ENCODE measurements around the gene C18orf63. TPM values are rescaled to one million over a fixed set of nuclear protein-coding genes. Genes with fewer than 3 reads are reported as not detected.

C18orf63 gene
- total and polyA plus RNA-seq, 2 donors (not counting 3 experiments of a cell fraction or from before 2014, with no cell fraction given): not detected

DNA sequence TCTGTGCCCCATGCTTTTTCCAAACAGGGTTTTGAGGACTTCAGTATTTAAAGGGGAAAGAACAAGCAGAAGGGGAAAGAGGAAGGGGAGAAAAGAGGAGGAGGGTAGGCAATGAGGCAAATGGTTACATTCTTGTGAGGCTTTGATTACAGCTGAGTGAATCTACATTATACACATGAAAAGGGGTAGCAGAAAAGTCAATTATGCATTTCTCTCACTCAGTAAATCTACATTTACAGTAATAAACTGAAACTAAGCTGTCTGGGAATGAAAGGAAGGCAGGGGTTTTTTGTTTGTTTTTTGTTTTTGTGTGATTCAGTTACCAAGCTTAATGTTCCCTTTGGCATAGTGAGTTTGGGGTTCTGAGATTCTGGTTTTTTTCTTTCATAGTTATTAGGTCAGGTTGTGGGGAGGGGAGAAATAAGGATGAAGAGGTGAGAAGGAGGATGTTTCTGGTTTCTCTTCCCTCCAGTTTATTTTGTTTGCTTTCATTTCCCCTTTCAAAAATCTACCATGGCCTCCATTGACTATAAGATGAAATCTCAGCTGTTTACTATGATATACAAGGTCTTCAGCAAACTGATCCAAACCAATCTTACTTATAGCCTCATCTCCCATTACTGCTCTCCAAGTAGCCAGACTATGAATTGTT is 18.7 kb downstream of the C18orf63 start:
- FAIRE-seq (no peak), DNase-seq (ENCODE audit: low read depth, low spot score) (no peak)
- H4K20me1 ChIP-seq (replicated peaks; ENCODE audit: control insufficient read depth, extremely low read depth, insufficient read depth, low read length): no peaks in the 10 kb centered on the region
- BruUV-seq (replicated peaks): no TSS peak
- no peak overlapping the region for H3K27ac ChIP-seq (ENCODE audit: insufficient read depth, low read depth, low read length)
- H3K36me3 ChIP-seq (ENCODE audit: control insufficient read depth in 2 of 2, extremely low read depth in 1 of 2, insufficient read depth in 2 of 2, low read length in 2 of 2): no peaks in the 10 kb centered on the region
- intact Hi-C loops (cut with micrococcal nuclease) (no loop called here), dilution Hi-C loops (cut with MboI; ENCODE audit: extremely low pct_ligation_motif_present, low sequenced_read_pairs) (no loop called here)
- no peaks in the 10 kb centered on the region for H3K9me1 ChIP-seq (replicated peaks; ENCODE audit: control insufficient read depth, extremely low read depth, insufficient read depth, low read length)
- no peak overlapping the region for H3K9ac ChIP-seq (replicated peaks; ENCODE audit: extremely low read depth, insufficient read depth, low read length)
- H2AFZ ChIP-seq (ENCODE audit: low read depth, low read length): no peak overlapping the region
- H3K9me3 ChIP-seq (replicated peaks; ENCODE audit: control insufficient read depth, insufficient read depth, low read length): no peaks in the 10 kb centered on the region
- POLR2A ChIA-PET: no interaction called here
- CTCF ChIA-PET: interaction anchor here (1.7 kb wide), 1 partner anchor 8 kb away, joined by 7 read pairs; no protein-coding TSS in a partner anchor
- H3K4me1 ChIP-seq (ENCODE audit: control insufficient read depth, extremely low read depth, insufficient read depth, low read length): no peaks in the 10 kb centered on the region
- peaks cover 0 to 10% of the 10 kb centered on the region in 2 experiments for H3K27me3 ChIP-seq (ENCODE audit: control insufficient read depth in 2 of 2, insufficient read depth in 2 of 2, low read length in 2 of 2)
- no peaks in the 10 kb centered on the region for H3K79me2 ChIP-seq (ENCODE audit: control insufficient read depth, insufficient read depth, low read length)
- no peak for TF ChIP-seq GATA2 (IDR thresholded peaks at IDR 0.05; ENCODE audit: insufficient read depth, insufficient read length, low read depth, low read length)
- no peak for TF ChIP-seq MYC (IDR thresholded peaks at IDR 0.05; ENCODE audit: low read depth, low read length)
- TF ChIP-seq, protein P1, sequence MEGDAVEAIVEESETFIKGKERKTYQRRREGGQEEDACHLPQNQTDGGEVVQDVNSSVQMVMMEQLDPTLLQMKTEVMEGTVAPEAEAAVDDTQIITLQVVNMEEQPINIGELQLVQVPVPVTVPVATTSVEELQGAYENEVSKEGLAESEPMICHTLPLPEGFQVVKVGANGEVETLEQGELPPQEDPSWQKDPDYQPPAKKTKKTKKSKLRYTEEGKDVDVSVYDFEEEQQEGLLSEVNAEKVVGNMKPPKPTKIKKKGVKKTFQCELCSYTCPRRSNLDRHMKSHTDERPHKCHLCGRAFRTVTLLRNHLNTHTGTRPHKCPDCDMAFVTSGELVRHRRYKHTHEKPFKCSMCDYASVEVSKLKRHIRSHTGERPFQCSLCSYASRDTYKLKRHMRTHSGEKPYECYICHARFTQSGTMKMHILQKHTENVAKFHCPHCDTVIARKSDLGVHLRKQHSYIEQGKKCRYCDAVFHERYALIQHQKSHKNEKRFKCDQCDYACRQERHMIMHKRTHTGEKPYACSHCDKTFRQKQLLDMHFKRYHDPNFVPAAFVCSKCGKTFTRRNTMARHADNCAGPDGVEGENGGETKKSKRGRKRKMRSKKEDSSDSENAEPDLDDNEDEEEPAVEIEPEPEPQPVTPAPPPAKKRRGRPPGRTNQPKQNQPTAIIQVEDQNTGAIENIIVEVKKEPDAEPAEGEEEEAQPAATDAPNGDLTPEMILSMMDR (IDR thresholded peaks at IDR 0.05; ENCODE audit: extremely low read depth in 1 of 2, insufficient read depth in 1 of 2, low read depth in 1 of 2, low read length in 2 of 2): no peak
- no peak for TF ChIP-seq FOS (IDR thresholded peaks at IDR 0.05; ENCODE audit: borderline replicate concordance, insufficient read depth, low read length)
- TF ChIP-seq, protein P2, sequence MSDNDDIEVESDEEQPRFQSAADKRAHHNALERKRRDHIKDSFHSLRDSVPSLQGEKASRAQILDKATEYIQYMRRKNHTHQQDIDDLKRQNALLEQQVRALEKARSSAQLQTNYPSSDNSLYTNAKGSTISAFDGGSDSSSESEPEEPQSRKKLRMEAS (IDR thresholded peaks at IDR 0.05; ENCODE audit: insufficient read depth, insufficient read length): no peak
- TF ChIP-seq POLR2AphosphoS5 (IDR thresholded peaks at IDR 0.05; ENCODE audit: insufficient read depth, low read depth, low read length): no peak
- TF ChIP-seq POLR2A (IDR thresholded peaks at IDR 0.05; ENCODE audit: low read depth, low read length): no peak
- TF ChIP-seq JUN (IDR thresholded peaks at IDR 0.05; ENCODE audit: borderline replicate concordance, insufficient read depth, insufficient read length, low read depth): no peak
- no peak for TF ChIP-seq EZH2 (IDR thresholded peaks at IDR 0.05; ENCODE audit: borderline replicate concordance, low read depth, low read length, severe bottlenecking)
- no peak overlapping the region for H3K4me3 ChIP-seq (replicated peaks in 1 of 3; ENCODE audit: insufficient read depth in 1 of 3, low read depth in 1 of 3, low read length in 3 of 3)
- H3K4me2 ChIP-seq (ENCODE audit: insufficient read depth, low read length): no peak overlapping the region

All from endothelial cell of umbilical vein (primary cell).